Spinal cord (tissue), 10 donors: Measurements from ENCODE around the gene CALR. TPM values are rescaled to one million over a fixed set of nuclear protein-coding genes. Genes with fewer than 3 reads are reported as not detected.
"Not testable (repeated sequence)": the region's sequence is repeated elsewhere in the genome, so short reads cannot be mapped to it uniquely, and the experiment has no call there.

Experiments used
- DNase-seq, 6 donors: peaks; one replicate each; pipeline versions ENCODE4 v3.0.0 to v3.0.0-alpha.2; 2013 to 2015; ENCODE audit warnings: low spot score in 6 of 6, low read depth in 4 of 6
- H3K27ac ChIP-seq: one replicate; pipeline ENCODE4 v1.5.1; 2013; ENCODE audit warnings: low read depth, low read length, control low read depth
- H3K27me3 ChIP-seq: one replicate; pipeline ENCODE4 v1.6.1; 2013; ENCODE audit warnings: low read length; ENCODE audit not compliant: control insufficient read depth, insufficient read depth
- H3K36me3 ChIP-seq: one replicate; pipeline ENCODE4 v1.6.1; 2013; ENCODE audit warnings: low read length; ENCODE audit not compliant: control insufficient read depth, insufficient read depth
- H3K4me1 ChIP-seq: one replicate; pipeline ENCODE4 v1.6.1; 2013; ENCODE audit warnings: low read length; ENCODE audit not compliant: control insufficient read depth, insufficient read depth
- H3K4me3 ChIP-seq: one replicate; pipeline ENCODE4 v1.5.1; 2013; ENCODE audit warnings: low read depth, low read length, control low read depth
- H3K9me3 ChIP-seq: one replicate; pipeline ENCODE4 v1.6.1; 2013; ENCODE audit warnings: low read length; ENCODE audit not compliant: control insufficient read depth, insufficient read depth
- WGBS: methylation state at CpG from one replicate; pipeline ENCODE4 v1.1.5; 2013; ENCODE audit warnings: missing lambda C conversion rate; ENCODE audit not compliant: insufficient coverage; 5-methylcytosine and 5-hydroxymethylcytosine counted together
- polyA plus RNA-seq, 2 donors: library from polyadenylated mRNA; unstranded; fragments of 120-200 nt; gene quantifications; one replicate each; pipeline ENCODE4 v1.2.1, GENCODE V29; 2013; ENCODE audit not compliant: insufficient read length in 2 of 2
- total RNA-seq, 2 donors: library from RNA; depleted of rRNA in 1 of 2; stranded (reverse); fragments of 120-200 nt in 1 of 2; fragments of >200 nt in 1 of 2; gene quantifications; one replicate each; pipeline versions ENCODE4 v1.2.3 to v1.2.4, GENCODE V29; 2013 to 2014
- donor health status: healthy.

Gene CALR
- total and polyA plus RNA-seq, 4 donors, result 452 to 872 (median 556) TPM

- Histone ChIP-seq H3K4me1 (peaks cover 47% of the 10 kb centered on the region), H3K36me3 (peaks cover 34% of the 10 kb centered on the region), H3K27me3 (no peaks in the 10 kb centered on the region), H3K27ac (peak within 1 kb of the TSS; percentile 85), H3K4me3 (peak within 1 kb of the TSS; percentile 72), H3K9me3 (no peaks in the 10 kb centered on the region)
- peak in 3 of 6 donors; percentile 58 to 92 (median 91) for DNase-seq
- WGBS, result 4% methylated on average over 77 of the region's 84 CpGs
Observed at GRCh38 chr19:12956446-12957388, 18.3 kb downstream of the CALR start, which contains the start of gene GADD45GIP1. Gene GADD45GIP1 (minus strand): TSS chr19:12957223. CDS start chr19:12957212, 11 bp downstream.

DNA sequence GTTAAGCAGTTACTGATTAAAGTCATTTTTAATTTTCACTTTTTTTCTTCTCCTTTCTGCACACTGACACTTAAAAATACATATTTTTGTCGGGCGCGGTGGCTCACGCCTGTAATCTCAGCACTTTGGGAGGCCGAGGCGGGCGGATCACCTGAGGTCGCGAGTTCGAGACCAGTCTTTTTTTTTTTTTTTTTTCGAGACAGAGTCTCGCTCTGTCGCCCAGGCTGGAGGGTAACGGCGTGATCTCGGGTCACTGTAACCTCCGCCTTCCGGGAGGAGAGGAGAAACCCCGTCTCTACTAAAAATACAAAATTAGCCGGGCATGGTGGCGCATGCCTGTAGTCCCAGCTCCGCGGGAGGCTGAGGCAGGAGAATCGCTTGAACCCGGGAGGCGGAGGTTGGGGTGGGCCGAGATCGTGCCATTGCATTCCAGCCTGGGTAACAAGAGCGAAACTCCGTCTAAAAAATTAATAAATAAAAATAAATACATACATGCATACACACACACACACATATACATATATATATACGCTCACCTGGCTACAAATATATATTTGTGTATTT, 19.1 kb downstream of the CALR start:
- H3K4me1 ChIP-seq, result peaks cover 39% of the 10 kb centered on the region
- peak overlapping the region; percentile 72 for H3K4me3 ChIP-seq
- H3K27ac ChIP-seq, result peak overlapping the region; percentile 85
- H3K9me3 ChIP-seq, DNase-seq, H3K27me3 ChIP-seq: not testable (repeated sequence)
- peaks cover 26% of the 10 kb centered on the region for H3K36me3 ChIP-seq
- WGBS, result 21% methylated on average over 13 of the region's 31 CpGs

- H3K36me3 ChIP-seq, result peaks cover 6% of the 10 kb centered on the region
- 77% methylated on average over 5 of the region's 6 CpGs for WGBS
- H3K27ac ChIP-seq, result no peak overlapping the region
- no peak for DNase-seq
- H3K4me1 ChIP-seq, result peaks cover 19% of the 10 kb centered on the region
- H3K9me3 ChIP-seq, result no peaks in the 10 kb centered on the region
- no peak overlapping the region for H3K4me3 ChIP-seq
- no peaks in the 10 kb centered on the region for H3K27me3 ChIP-seq
Observed at GRCh38 chr19:12959481-12959880, 21.1 kb downstream of the CALR start.

GRCh38 chr19:12965017-12965811, 26.8 kb downstream of the CALR start:
- H3K4me3 ChIP-seq, result peak overlapping the region; percentile 46
- H3K9me3 ChIP-seq, result no peaks in the 10 kb centered on the region
- 1% methylated on average over 32 of the region's 34 CpGs for WGBS
- peak overlapping the region; percentile 7 for H3K27ac ChIP-seq
- H3K27me3 ChIP-seq, result no peaks in the 10 kb centered on the region
- H3K36me3 ChIP-seq, result no peaks in the 10 kb centered on the region
- peaks cover 20% of the 10 kb centered on the region for H3K4me1 ChIP-seq
- peak in 4 of 6 donors; percentile 52 to 91 (median 74) for DNase-seq

- Histone ChIP-seq H3K4me3 (peak overlapping the region; percentile 46), H3K27me3 (no peaks in the 10 kb centered on the region), H3K27ac (peak overlapping the region; percentile 7), H3K4me1 (peaks cover 20% of the 10 kb centered on the region), H3K9me3 (no peaks in the 10 kb centered on the region), H3K36me3 (no peaks in the 10 kb centered on the region)
- no peak for DNase-seq
- 90% methylated on average over 5 of the region's 8 CpGs for WGBS
Observed at GRCh38 chr19:12965812-12966135, 27.4 kb downstream of the CALR start.

DNA sequence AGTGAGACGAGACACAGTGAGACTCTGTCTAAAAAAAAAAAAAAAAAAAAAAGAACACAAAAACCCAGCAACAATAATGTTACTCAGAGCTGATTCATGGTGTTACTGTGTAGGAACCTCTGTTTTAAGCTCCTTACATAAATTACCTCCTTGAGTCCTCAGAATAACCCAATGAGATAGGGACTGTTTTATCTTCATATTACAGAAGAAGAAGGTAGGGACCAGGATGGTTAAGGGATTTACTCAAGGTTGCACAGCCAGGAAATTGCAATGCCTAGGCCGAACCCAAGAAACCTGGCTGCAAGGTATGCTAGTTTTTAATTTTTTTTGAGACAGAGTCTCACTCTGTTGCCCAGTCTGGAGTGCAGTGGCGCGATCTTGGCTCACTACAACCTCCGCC, 29.5 kb downstream of the CALR start:
- H3K27me3 ChIP-seq, result no peaks in the 10 kb centered on the region
- H3K36me3 ChIP-seq, result no peaks in the 10 kb centered on the region
- no peaks in the 10 kb centered on the region for H3K9me3 ChIP-seq
- peaks cover 20% of the 10 kb centered on the region for H3K4me1 ChIP-seq
- WGBS, result 88% methylated on average over 5 of the region's 5 CpGs
- no peak for DNase-seq
- H3K4me3 ChIP-seq, result no peak overlapping the region
- H3K27ac ChIP-seq, result no peak overlapping the region

- H3K4me3 ChIP-seq, result no peak within 1 kb of the TSS
- H3K27ac ChIP-seq, result peak within 1 kb of the TSS; percentile 22
- H3K9me3 ChIP-seq, result no peaks in the 10 kb centered on the region
- H3K27me3 ChIP-seq, result no peaks in the 10 kb centered on the region
- H3K36me3 ChIP-seq, result no peaks in the 10 kb centered on the region
- peaks cover 21% of the 10 kb centered on the region for H3K4me1 ChIP-seq
- WGBS, result 38% methylated on average over 12 of the region's 14 CpGs
- DNase-seq, result peak in 2 of 6 donors; percentile 24 to 76
Observed at GRCh38 chr19:12969292-12969988, 31.0 kb downstream of the CALR start, which contains the start of gene DAND5. Gene DAND5 (plus strand): TSS chr19:12969576. CDS start chr19:12969661, 85 bp downstream.

- 98% methylated on average over 7 of the region's 7 CpGs for WGBS
- H3K27me3 ChIP-seq, result no peaks in the 10 kb centered on the region
- H3K9me3 ChIP-seq, result no peaks in the 10 kb centered on the region
- H3K36me3 ChIP-seq, result no peaks in the 10 kb centered on the region
- DNase-seq, result no peak
- H3K4me1 ChIP-seq, result peaks cover 25% of the 10 kb centered on the region
- H3K4me3 ChIP-seq, result no peak overlapping the region
- H3K27ac ChIP-seq, result no peak overlapping the region
Observed at GRCh38 chr19:12970070-12970820, 31.8 kb downstream of the CALR start.
